ENCODE measurements around the gene OR5F1.

The OR5F1 gene

GRCh38 chr11:55994525-55994924 is at the start of gene OR5F1:
Gene OR5F1, minus strand, starts transcription at chr11:55994625. Its CDS starts 0 bp downstream, at chr11:55994625.
- DNase-seq = no peak

- DNase-seq = no peak
These were observed 32.9 kb upstream of the OR5F1 start, which contains the start of gene OR5AS1 for GRCh38 chr11:56027354-56027753. Gene OR5AS1, plus strand, starts transcription at chr11:56027654. Its CDS starts 2,765 bp downstream, at chr11:56030419.

GRCh38 chr11:56013805-56014204 is 19.4 kb upstream of the OR5F1 start:
- DNase-seq = no peak

- DNase-seq = no peak
These were observed 16.3 kb upstream of the OR5F1 start for GRCh38 chr11:56010716-56011115.

- no peak for DNase-seq
These were observed 23.5 kb downstream of the OR5F1 start for GRCh38 chr11:55970935-55971334.

GRCh38 chr11:55969845-55970244 is 24.6 kb downstream of the OR5F1 start, which contains the start of gene OR10AG1:
Gene OR10AG1, minus strand, starts transcription at chr11:55969945. Its CDS starts 38 bp downstream, at chr11:55969907.
- DNase-seq = no peak

GRCh38 chr11:55967914-55968313 is 26.5 kb downstream of the OR5F1 start:
- DNase-seq = no peak

- DNase-seq = no peak
These were observed 28.0 kb downstream of the OR5F1 start for GRCh38 chr11:55966391-55966790.

- no peak for DNase-seq
These were observed 37.9 kb downstream of the OR5F1 start for GRCh38 chr11:55956521-55956920.

GRCh38 chr11:55949330-55949729 is 45.1 kb downstream of the OR5F1 start:
- no peak for DNase-seq
